SK-N-SH (cell line): ENCODE results near the gene TPP1. TPM values are rescaled to one million over a fixed set of nuclear protein-coding genes. Genes with fewer than 3 reads are reported as not detected.
A peak's percentile ranks its signal among the peaks of the same experiment; 100 is the strongest.

ENCODE experiments used
- CTCF ChIA-PET: fragments of 300-600, 350-600 bp; formaldehyde crosslinking; extraction: SDS; loops from one replicate; lab custom pipeline; 2021; lab: Yijun Ruan, JAX
- POLR2A ChIA-PET: fragments of 350-600 bp; sonication (Branson Sonifier 250); formaldehyde crosslinking; extraction: SDS; loops from one replicate; lab custom pipeline; 2020; ENCODE audit warnings: antibody characterized with exemption, inconsistent platforms; lab: Yijun Ruan, JAX
- DNase-seq: peaks from one replicate; pipeline ENCODE4 v3.0.0; 2012
- H2AFZ ChIP-seq: fragments of 200-600 bp; sonication (generic); 2 replicates; pipeline ENCODE4 v1.8.1; 2016; ENCODE audit warnings: antibody characterized with exemption, mild to moderate bottlenecking, low read depth
- H3F3A ChIP-seq: fragments of 200-600 bp; sonication (generic); replicated peaks from 2 replicates; pipeline ENCODE3; 2016; ENCODE audit warnings: antibody characterized with exemption, mild to moderate bottlenecking; ENCODE audit not compliant: insufficient read depth
- H3K27ac ChIP-seq, 2 experiments: fragments of 200-500 bp in 1 of 2; fragments of 200-600 bp in 1 of 2; sonication (Bioruptor generic) in 1 of 2; sonication (generic), shearing (Covaris generic) in 1 of 2; 2 replicates each; pipeline versions ENCODE4 v1.5.1 to v1.6.1; 2014 to 2016; ENCODE audit warnings: low read depth in 2 of 2, inconsistent platforms in 1 of 2, low read length in 1 of 2, mild to moderate bottlenecking in 1 of 2, mixed read lengths in 1 of 2
- H3K27me3 ChIP-seq: fragments of 200-600 bp; sonication (generic), shearing (Covaris generic); 2 replicates; pipeline ENCODE4 v1.6.1; 2016; ENCODE audit warnings: mixed run types; ENCODE audit not compliant: insufficient read depth
- H3K36me3 ChIP-seq, 2 experiments: fragments of 200-500 bp in 1 of 2; fragments of 200-600 bp in 1 of 2; sonication (Bioruptor generic) in 1 of 2; sonication (generic) in 1 of 2; replicated peaks in 1 of 2; 2 replicates each; pipeline versions ENCODE3 to v1.5.1; 2014 to 2016; ENCODE audit warnings: low read length in 1 of 2, mild to moderate bottlenecking in 1 of 2; ENCODE audit not compliant: insufficient read depth in 2 of 2, control insufficient read depth in 1 of 2
- H3K4me1 ChIP-seq, 2 experiments: fragments of 200-500 bp in 1 of 2; fragments of 200-600 bp in 1 of 2; sonication (Bioruptor generic) in 1 of 2; sonication (generic), shearing (Covaris generic) in 1 of 2; 2 replicates each; pipeline versions ENCODE4 v1.5.1 to v1.6.1; 2014 to 2016; ENCODE audit warnings: low read depth in 1 of 2, low read length in 1 of 2, mixed run types in 1 of 2; ENCODE audit not compliant: insufficient read depth in 2 of 2, control insufficient read depth in 1 of 2
- H3K4me2 ChIP-seq: fragments of 200-600 bp; sonication (generic), shearing (Covaris generic); 2 replicates; pipeline ENCODE4 v1.6.1; 2017; ENCODE audit warnings: mixed run types
- H3K4me3 ChIP-seq, 2 experiments: fragments of 200-500 bp in 1 of 2; fragments of 200-600 bp in 1 of 2; sonication (Bioruptor generic) in 1 of 2; sonication (generic), shearing (Covaris generic) in 1 of 2; 2 replicates each; pipeline versions ENCODE4 v1.5.1 to v1.8.1; 2014 to 2016; ENCODE audit warnings: low read depth in 2 of 2, inconsistent platforms in 1 of 2, low read length in 1 of 2, mild to moderate bottlenecking in 1 of 2, mixed read lengths in 1 of 2, moderate library complexity in 1 of 2
- H3K79me2 ChIP-seq: fragments of 200-600 bp; sonication (generic); 2 replicates; pipeline ENCODE4 v1.8.1; 2017; ENCODE audit warnings: mild to moderate bottlenecking; ENCODE audit not compliant: insufficient read depth
- H3K9ac ChIP-seq: fragments of 200-600 bp; sonication (generic); 2 replicates; pipeline ENCODE4 v1.6.1; 2017; ENCODE audit warnings: mixed run types
- H3K9me2 ChIP-seq: fragments of 200-600 bp; sonication (generic); 2 replicates; pipeline ENCODE4 v1.6.1; 2017; ENCODE audit warnings: mixed run types
- H3K9me3 ChIP-seq: fragments of 200-600 bp; sonication (generic); 2 replicates; pipeline ENCODE4 v1.6.1; 2017; ENCODE audit warnings: mixed run types, mild to moderate bottlenecking, moderate library complexity
- H4K20me1 ChIP-seq: fragments of 200-600 bp; sonication (generic); 2 replicates; pipeline ENCODE4 v1.6.1; 2017; ENCODE audit warnings: mild to moderate bottlenecking, mixed run types; ENCODE audit not compliant: insufficient read depth
- CHD2 ChIP-seq: fragments of 150-350 bp; IDR thresholded peaks from 2 replicates; pipeline ENCODE4 v1.6.1; 2018; ENCODE audit warnings: low read length; ENCODE audit not compliant: partially characterized antibody
- EP300 ChIP-seq, 2 experiments: IDR thresholded peaks; 2 replicates each; pipeline versions ENCODE4 v1.4.0 to v1.6.1; 2012; ENCODE audit warnings: borderline replicate concordance in 1 of 2, low read depth in 1 of 2, low read length in 1 of 2
- FOXJ3 ChIP-seq: sonication (generic); formaldehyde crosslinking; IDR thresholded peaks from 2 replicates; pipeline ENCODE4 v1.5.1; 2020; ENCODE audit warnings: mild to moderate bottlenecking, missing genetic modification reagents
- FOXM1 ChIP-seq: IDR thresholded peaks from 2 replicates; pipeline ENCODE4 v1.4.0; 2012; ENCODE audit warnings: low read depth, mild to moderate bottlenecking
- IRF3 ChIP-seq: fragments of 150-350 bp; IDR thresholded peaks from 2 replicates; pipeline ENCODE4 v1.6.1; 2016; ENCODE audit warnings: mild to moderate bottlenecking, low read depth, low read length
- MXI1 ChIP-seq: IDR thresholded peaks from 2 replicates; pipeline ENCODE4 v1.6.1; 2012; ENCODE audit warnings: mild to moderate bottlenecking, low read depth, low read length, improper control_type of control experiment
- POLR2AphosphoS5 ChIP-seq: IDR thresholded peaks from 2 replicates; pipeline ENCODE4 v1.6.1; 2012; ENCODE audit warnings: low read depth, low read length
- RAD21 ChIP-seq: IDR thresholded peaks from 2 replicates; pipeline ENCODE4 v1.6.1; 2012; ENCODE audit warnings: mild to moderate bottlenecking, low read length
- REST ChIP-seq: IDR thresholded peaks from 2 replicates; pipeline ENCODE4 v1.6.1; 2012; ENCODE audit warnings: mild to moderate bottlenecking, low read depth, low read length, moderate library complexity
- RFX5 ChIP-seq: IDR thresholded peaks from 2 replicates; pipeline ENCODE4 v1.6.1; 2012; ENCODE audit warnings: mild to moderate bottlenecking, improper control_type of control experiment, low read length
- SIN3A ChIP-seq: IDR thresholded peaks from 2 replicates; pipeline ENCODE4 v1.6.1; 2012; ENCODE audit warnings: low read depth, mild to moderate bottlenecking, low read length, moderate library complexity, borderline replicate concordance
- TAF1 ChIP-seq: IDR thresholded peaks from 2 replicates; pipeline ENCODE4 v1.6.1; 2012; ENCODE audit warnings: low read depth, mild to moderate bottlenecking, low read length, moderate library complexity, borderline replicate concordance
- TCF12 ChIP-seq: IDR thresholded peaks from 2 replicates; pipeline ENCODE4 v1.4.0; 2012
- USF2 ChIP-seq: fragments of 150-350 bp; IDR thresholded peaks from 2 replicates; pipeline ENCODE4 v1.6.1; 2017; ENCODE audit warnings: antibody characterized with exemption, low read length, low read depth, borderline replicate concordance
- YY1 ChIP-seq: IDR thresholded peaks from 2 replicates; pipeline ENCODE4 v1.4.0; 2012; ENCODE audit warnings: low read depth, mild to moderate bottlenecking
- ZBTB33 ChIP-seq: IDR thresholded peaks from 2 replicates; pipeline ENCODE4 v1.4.0; 2012; ENCODE audit warnings: low read depth, borderline replicate concordance
- WGBS: methylation state at CpG from one replicate; pipeline ENCODE4 v1.1.6; 2017; ENCODE audit warnings: low lambda C conversion rate; 5-methylcytosine and 5-hydroxymethylcytosine counted together
- polyA plus RNA-seq, 3 experiments: library from polyadenylated mRNA; depleted of rRNA; stranded (reverse); fragments of >200 nt; gene quantifications; 2 replicates each; pipeline ENCODE4 v1.2.3, GENCODE V29; 2012

TPP1 gene
- polyA plus RNA-seq, 1 of the 3 experiments (the other 2 are of a cell fraction), result 105 TPM

GRCh38 chr11:6654281-6655019, 35.2 kb upstream of the TPP1 start:
- 62% methylated on average over 9 of the region's 9 CpGs for WGBS
- peaks cover 0 to 27% of the 10 kb centered on the region in 2 experiments; a peak in 1 of 4 replicates for H3K4me1 ChIP-seq
- POLR2A ChIA-PET, result no interaction called here
- H2AFZ ChIP-seq, result no peak overlapping the region
- no peaks in the 10 kb centered on the region for H4K20me1 ChIP-seq
- H3K9ac ChIP-seq, result no peak overlapping the region
- no peaks in the 10 kb centered on the region for H3K79me2 ChIP-seq
- no peak overlapping the region for H3K27ac ChIP-seq
- peak overlapping the region; percentile 74; the same call in 1 of the 2 replicates for H3K4me2 ChIP-seq
- H3K27me3 ChIP-seq, result no peaks in the 10 kb centered on the region
- H3K9me3 ChIP-seq, result no peaks in the 10 kb centered on the region
- peaks cover 4% of the 10 kb centered on the region for H3F3A ChIP-seq
- DNase-seq, result peak; percentile 52
- CTCF ChIA-PET, result interaction anchor here (1.9 kb wide), 1 partner anchor 42 kb away, joined by 5 read pairs; no protein-coding TSS in a partner anchor
- H3K4me3 ChIP-seq, result peak overlapping the region; percentile 58 to 62
- no peaks in the 10 kb centered on the region for H3K9me2 ChIP-seq
- no peak for TF ChIP-seq TAF1
- TF ChIP-seq SIN3A, result no peak
- TF ChIP-seq RAD21, result no peak
- TF ChIP-seq FOXJ3 (CRISPR knock-in tag), result no peak
- no peak for TF ChIP-seq RFX5
- TF ChIP-seq YY1, result no peak
- no peak for TF ChIP-seq REST
- TF ChIP-seq TCF12, result no peak
- no peak for TF ChIP-seq CHD2
- TF ChIP-seq POLR2AphosphoS5, result no peak
- TF ChIP-seq MXI1, result no peak
- TF ChIP-seq USF2, result no peak
- TF ChIP-seq ZBTB33, result no peak
- no peak for TF ChIP-seq FOXM1
- TF ChIP-seq IRF3, result no peak
- TF ChIP-seq EP300 (IDR thresholded peaks at IDR 0.05; ENCODE audit: borderline replicate concordance in 1 of 2, low read depth in 1 of 2, low read length in 1 of 2), result no peak
- no peaks in the 10 kb centered on the region for H3K36me3 ChIP-seq
